22Rv1 (cell line): ENCODE measurements around the gene KBTBD12.

Experiments
- H3K27ac ChIP-seq: fragments of 450-650 bp; 2 replicates; pipeline ENCODE4 v1.5.1; 2017
- CTCF ChIP-seq: fragments of 450-650 bp; IDR thresholded peaks from 2 replicates; pipeline ENCODE4 v1.5.1; 2017; ENCODE audit warnings: mild to moderate bottlenecking
- ZFX ChIP-seq: fragments of 450-650 bp; IDR thresholded peaks from 2 replicates; pipeline ENCODE4 v1.6.1; 2017; ENCODE audit warnings: antibody characterized with exemption, borderline replicate concordance

KBTBD12 gene

GRCh38 chr3:127886231-127886955 is 28.6 kb upstream of the KBTBD12 start:
- TF ChIP-seq CTCF (no peak), ZFX (no peak)
- no peak overlapping the region for H3K27ac ChIP-seq

- H3K27ac ChIP-seq, result no peak overlapping the region
- TF ChIP-seq CTCF, result no peak
- TF ChIP-seq ZFX, result no peak
These were observed 28.1 kb upstream of the KBTBD12 start for GRCh38 chr3:127886956-127887231.

- TF ChIP-seq CTCF (no peak), ZFX (no peak)
These were observed 27.7 kb upstream of the KBTBD12 start for GRCh38 chr3:127887321-127887720.

GRCh38 chr3:127888156-127888555 is 26.9 kb upstream of the KBTBD12 start:
- H3K27ac ChIP-seq, result no peak overlapping the region
- TF ChIP-seq ZFX, result no peak
- TF ChIP-seq CTCF, result no peak

More at GRCh38 chr3:127887321-127887720, 27.7 kb upstream of the KBTBD12 start:
- no peak overlapping the region for H3K27ac ChIP-seq

GRCh38 chr3:127888564-127889107 is 26.4 kb upstream of the KBTBD12 start:
- no peak for TF ChIP-seq ZFX
- TF ChIP-seq CTCF, result no peak
- H3K27ac ChIP-seq, result no peak overlapping the region

GRCh38 chr3:127889461-127889863 is 25.6 kb upstream of the KBTBD12 start:
- no peak overlapping the region for H3K27ac ChIP-seq
- no peak for TF ChIP-seq CTCF
- TF ChIP-seq ZFX, result no peak

GRCh38 chr3:127889976-127890650 is 24.9 kb upstream of the KBTBD12 start:
- H3K27ac ChIP-seq, result no peak overlapping the region
- TF ChIP-seq CTCF (no peak), ZFX (no peak)
